Stimulated activated CD4-positive, alpha-beta T cell treated with anti-CD3 and anti-CD28 coated beads, Interleukin-4, amount 100 ng/mL, for 4 hours (primary cell): ENCODE results near the gene TUFT1.
"Not testable (repeated sequence)": the region's sequence is repeated elsewhere in the genome, so short reads cannot be mapped to it uniquely, and the experiment has no call there.

Source experiments
- DNase-seq, 2 experiments: peaks; one replicate each; pipeline ENCODE4 v3.0.0-alpha.2; 2020

Gene TUFT1

DNA sequence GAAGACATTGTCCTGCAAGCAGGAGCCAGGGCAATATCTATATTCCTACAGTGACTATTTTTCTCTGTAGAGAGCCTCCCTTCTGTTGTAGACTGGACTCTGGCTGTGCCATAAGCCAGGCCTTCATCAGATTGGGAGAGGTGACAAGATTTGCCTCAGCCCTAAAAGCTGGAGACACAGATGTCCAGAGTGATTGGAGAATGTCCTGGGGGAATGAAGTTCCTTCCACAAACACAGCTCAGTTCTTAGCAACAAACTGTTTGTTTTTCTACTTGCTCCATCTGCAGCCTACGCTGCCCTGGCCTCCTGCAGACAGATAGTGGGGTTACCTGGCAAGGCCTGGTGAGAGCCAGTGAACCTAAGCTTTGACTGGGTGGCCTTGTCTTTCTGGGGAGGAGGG lies 41.8 kb downstream of the TUFT1 start:
- no peak for DNase-seq

DNA sequence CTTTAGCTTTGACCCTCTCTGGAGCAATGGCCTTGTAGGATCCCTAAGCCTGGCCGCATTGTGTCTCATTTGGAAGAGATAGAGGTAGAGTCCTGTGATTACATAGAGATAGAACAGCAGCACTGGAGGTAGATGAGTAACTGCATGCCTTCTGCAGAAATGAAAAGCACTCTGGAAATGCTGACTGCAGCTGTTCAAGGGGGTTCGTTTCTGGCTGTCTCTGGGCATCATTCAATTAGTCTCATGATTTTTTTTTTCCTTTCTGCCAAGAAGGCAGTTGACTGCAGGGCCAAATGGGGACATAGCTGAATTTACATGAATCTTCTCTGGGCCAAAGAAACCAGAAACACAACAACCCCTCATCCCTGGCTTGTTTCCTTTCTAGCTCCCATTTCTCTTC lies 43.7 kb downstream of the TUFT1 start:
- DNase-seq: no peak

DNA sequence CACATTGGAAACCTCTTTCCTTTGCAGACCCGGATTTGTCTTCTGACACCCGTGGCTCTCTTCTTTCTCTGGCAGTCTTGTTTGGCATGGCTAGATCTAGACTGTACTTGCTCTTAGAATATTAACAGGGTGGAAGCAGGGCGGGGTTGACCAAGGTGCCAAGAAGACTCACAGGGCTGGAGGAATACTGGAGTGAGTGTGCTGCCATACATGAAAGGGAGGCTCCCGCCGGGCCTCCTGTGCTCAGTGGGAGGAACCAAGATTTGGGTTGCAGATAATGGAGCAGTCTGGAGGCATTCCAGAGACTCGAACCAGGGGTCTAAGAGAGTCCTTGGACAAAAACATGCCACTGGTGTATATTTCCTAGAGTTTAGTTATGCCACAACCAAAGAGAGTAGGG lies 44.2 kb downstream of the TUFT1 start:
- no peak for DNase-seq

DNA sequence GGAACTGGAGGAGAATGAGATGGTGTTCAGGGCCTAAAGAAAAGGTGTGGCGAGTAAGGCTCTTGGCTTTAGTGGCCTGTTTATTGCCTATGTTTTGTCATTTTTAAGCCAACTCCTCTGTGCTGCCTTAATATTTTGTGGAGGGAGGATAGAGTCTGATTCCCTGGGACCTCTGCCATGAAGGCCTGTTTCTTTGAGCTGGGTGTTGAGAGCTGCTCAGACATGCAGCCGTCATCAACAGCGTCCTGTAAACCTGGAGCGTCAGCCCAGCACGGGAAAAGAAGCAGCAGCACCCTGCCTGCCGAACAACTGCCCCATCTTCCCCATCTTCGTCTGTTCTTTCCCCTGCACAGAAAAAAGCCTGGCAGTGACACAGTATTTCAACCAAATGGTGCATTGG lies 44.7 kb downstream of the TUFT1 start:
- DNase-seq: no peak

DNA sequence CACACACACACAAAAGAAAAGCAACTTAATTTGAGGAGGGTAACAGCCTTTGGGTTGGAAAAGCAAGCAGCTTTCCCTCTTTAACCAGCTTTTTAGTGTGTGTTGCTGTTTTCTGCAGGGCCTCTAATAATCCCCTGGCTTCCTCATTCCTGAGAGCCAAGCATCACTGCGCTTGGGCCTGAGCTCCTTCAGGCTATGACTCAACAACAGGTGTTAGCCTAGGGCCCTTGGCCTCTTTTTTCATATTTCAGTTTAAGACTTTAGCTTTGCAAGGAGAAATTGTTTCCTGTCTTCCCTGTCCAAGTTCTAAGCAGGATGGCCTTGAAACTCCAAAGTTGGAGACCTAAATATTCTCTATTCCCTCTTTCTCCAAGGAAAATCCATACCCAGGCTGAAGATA lies 45.5 kb downstream of the TUFT1 start:
- DNase-seq: no peak

DNA sequence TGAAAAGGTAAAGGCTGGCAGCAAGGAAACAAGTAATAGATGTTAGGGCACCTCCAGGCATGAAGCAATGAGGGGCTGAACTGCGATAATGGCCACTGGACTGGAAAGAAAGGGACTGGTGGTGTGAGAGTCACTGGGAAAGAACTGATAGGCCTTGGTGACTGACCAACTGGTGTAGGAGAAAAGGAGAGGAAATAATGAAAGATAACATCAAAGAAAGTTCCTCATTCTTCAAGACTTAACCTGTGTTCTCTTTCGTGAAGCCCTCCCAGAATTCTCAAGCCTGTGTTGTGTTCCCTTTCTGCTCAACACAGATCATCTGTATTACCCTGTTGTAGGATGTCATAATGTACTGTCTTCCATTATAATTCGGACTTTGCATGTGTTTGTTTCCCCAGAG lies 50.9 kb downstream of the TUFT1 start:
- no peak for DNase-seq

DNA sequence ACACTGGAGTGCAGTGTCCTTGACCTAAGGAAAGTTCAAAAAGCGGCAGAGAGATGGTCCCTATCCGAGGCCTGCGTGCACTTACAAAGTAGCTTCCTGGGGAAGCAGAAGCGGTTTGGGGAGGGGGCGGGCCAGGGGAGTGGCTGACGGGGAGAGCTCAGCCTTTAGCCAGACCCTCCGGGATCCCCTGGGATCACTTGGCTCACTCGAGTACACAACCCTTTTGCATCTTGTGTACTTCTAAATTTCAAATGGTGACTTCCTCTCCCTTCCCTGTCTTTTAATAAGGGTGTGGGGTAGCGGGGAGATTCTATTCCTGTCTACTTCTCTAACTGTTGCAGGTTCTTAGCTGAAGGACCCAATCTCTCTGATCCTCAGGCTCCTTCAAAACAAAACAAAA lies 53.6 kb downstream of the TUFT1 start:
- no peak for DNase-seq

DNA sequence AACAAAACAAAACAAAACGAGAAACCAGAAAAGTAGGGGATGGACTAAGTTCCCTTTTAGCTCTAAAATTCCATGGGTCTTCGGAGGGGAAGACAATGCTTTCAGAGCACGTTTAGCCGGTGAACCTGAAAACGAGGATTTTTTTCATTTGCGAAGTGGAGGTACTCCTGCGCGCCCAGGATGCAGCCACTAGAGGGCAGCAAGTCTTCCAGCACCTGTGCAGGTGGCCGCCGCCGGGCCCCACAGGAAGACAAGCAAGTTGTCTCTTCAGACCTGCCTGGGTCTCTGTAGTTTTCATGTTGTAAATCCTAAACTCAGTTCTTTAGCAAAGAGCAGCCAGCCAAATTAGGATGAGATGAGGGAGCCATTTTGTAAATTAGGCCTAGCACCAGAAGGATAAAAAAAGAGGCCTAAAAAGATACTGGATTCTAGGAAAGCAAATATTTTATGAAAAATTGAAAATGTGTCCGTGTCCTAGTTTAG lies 54.1 kb downstream of the TUFT1 start:
- peak; percentile 80 to 83 for DNase-seq

DNA sequence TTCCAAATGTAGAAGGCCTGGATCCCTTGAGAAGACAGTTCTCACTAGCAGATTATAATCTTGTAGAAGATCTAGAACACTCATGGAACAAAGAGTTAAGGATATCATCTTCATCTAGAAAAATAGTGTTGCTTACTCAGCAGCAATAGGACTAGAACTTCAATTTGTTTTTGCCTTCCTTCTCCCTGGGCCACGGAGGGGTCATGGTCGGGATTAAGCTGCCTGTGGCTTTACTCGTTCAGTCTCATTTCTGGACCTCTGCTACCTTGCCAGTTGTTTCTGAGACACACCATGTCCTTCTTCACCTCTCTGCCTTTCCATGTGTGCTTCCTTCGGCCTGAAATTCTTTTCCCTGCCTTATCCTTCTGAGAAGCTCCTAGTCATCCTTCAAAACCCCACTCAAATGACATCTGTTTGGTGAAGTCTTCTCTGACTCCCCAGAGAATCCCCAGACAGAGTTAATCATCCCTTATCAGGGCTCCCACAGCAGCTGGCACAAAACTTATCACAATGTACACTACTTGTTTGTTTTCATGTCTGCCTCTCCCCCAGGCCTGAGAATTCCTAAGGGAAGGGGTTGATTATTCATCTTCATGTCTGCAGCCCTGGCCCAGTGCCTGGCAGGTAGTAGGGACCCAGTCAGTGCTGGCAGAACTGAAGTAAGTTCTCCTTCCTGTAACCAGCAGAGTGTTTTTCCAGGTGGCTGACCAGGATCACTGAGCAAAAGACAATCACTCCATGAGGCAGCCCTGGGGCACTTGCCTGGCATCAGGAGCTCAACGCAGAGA lies 56.3 kb downstream of the TUFT1 start:
- DNase-seq: no peak

DNA sequence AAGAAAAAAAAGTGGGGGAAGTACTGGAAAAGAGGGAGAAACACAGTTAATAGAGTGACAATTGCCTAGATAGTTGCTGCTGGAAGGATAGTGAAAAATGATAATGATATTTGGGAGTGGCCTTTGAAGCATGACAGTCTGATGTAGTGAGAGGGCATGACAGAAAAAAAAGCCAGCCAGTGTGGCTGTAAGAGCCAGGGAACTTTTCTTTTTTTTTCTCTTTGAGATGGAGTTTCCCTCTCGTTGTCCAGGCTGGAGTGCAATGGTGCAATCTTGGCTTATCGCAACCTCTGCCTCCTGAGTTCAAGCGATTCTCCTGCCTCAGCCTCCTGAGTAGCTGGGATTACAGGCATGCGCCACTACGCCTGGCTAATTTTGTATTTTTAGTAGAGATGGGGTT lies 62.4 kb downstream of the TUFT1 start:
- DNase-seq: not testable (repeated sequence)

DNA sequence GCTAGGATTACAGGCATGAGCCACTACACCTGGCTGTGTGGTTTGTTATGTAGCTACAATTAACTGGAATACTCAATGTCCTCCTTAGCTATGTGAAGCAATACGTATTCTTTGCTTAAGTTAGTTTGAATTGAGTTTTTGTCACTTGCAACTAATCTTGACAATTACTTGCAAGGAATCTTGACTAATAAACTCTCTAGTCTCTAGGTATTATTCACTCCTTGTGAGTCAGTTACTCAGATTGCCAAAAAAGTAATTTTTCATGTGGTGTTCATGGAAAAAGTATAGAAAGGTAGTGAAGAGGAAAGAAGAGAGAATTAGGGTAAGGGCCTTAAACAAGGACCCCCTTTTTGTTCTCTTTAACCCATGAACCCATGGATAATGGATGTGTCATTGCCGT lies 64.2 kb downstream of the TUFT1 start:
- no peak for DNase-seq

DNA sequence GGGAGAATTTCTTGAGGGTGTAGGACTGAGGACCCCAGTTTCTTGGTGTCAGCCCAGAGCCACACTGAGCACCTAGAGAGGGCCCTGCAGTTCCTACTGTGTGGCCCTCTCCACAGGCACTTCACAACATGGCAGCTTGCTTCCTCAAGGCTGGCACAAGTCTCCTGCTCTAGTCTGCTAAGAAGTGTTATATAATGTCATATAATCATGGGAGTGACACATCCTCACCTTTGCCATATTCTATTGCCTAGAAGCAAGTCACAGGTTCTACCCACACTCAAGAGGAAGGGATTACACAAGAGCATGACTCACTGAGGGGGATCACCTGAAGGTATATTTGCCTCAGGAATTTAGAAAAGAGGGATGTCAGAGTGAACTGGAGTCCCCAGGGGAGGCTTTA lies 66.3 kb downstream of the TUFT1 start:
- no peak for DNase-seq

DNA sequence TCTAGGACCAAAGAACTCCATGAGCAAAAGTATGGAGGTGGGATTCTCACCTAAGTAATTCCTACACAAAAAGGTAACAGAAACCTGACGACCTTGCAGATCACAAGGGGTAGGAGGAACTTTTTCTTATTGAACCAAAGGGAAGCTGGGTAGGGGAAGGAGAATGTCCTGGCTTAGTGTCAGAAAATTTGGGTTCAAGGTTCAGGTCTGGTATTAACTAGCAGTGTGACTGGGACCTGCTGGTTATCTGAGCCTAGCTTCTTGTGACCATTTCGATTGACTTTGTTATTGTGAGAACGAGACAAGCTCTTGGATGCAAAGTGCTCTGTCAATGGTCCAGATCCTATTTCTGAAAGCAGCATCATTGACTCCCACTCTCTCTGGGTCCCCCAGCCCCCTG lies 66.7 kb downstream of the TUFT1 start:
- DNase-seq: no peak

DNA sequence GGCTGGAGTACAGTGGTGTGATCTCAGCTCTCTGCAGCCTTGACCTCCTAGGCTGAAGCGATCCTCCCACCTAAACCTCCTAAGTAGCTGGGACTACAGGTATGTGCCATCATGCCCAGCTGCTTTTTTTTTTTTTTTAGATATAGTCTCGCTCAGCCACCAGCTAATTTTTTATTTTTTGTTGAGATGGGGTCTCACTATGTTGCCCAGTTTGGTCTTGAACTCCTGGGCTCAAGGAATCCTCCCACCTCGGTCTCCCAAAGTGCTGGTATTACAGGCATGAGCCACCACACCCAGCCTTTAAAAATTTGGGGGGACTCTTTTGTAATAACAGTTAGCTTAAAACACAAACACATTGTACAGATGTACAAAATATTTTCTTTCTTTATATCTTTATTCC lies 70.0 kb downstream of the TUFT1 start:
- DNase-seq: no peak

DNA sequence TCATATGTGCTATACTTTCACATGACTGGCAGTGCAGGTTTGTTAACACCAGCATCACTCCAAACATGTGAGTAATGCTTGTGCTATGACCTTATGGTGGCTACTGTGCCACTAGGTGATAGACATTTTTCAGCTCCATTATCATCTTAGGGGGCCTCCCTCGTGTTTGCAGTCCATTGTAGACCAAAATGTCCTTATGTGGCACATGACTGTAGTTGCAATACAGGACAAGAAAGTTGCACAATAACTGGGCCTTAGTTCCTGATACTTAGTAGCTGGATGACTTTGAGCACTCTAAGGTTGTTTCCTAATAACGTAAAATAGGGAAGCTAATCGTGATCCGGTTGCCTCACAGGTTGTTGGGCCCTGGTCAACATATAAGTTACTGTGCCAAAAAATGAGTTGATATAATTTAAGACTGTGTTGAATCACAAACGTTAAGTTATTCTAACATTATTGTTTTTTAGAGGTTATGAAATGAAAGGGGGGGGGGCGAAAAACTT lies 71.2 kb downstream of the TUFT1 start:
- no peak for DNase-seq

DNA sequence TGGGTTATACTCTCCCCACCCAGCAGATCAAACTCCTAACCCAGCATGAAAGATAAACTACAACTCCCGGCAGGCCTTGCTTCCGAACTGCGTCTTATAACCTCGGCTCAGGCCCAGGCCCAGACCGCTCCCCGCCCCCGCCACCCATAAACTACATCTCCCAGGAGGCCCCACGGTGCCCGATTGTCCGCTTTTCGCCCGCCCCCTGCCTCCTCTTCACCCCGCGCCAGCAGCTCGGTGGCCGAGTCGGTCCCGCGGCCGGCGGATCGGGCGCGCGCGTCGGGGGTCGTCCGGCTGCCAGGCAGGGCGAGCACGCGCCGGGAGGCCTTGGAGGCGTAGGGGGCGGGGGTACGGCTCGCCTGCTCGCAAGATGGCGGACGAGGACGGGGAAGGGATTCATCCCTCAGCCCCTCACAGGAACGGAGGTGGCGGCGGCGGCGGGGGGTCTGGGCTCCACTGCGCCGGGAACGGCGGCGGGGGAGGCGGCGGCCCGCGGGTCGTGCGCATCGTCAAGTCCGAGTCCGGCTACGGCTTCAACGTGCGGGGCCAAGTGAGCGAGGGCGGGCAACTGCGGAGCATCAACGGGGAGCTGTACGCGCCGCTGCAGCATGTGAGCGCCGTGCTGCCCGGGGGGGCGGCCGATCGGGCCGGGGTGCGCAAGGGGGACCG lies 71.9 kb downstream of the TUFT1 start, which contains the start of gene SNX27:
SNX27 (plus strand) TSS at position 219 of the 669 bp plus-strand sequence; CDS start at position 371, 152 bp downstream.
- peak; percentile 81 to 88 for DNase-seq

DNA sequence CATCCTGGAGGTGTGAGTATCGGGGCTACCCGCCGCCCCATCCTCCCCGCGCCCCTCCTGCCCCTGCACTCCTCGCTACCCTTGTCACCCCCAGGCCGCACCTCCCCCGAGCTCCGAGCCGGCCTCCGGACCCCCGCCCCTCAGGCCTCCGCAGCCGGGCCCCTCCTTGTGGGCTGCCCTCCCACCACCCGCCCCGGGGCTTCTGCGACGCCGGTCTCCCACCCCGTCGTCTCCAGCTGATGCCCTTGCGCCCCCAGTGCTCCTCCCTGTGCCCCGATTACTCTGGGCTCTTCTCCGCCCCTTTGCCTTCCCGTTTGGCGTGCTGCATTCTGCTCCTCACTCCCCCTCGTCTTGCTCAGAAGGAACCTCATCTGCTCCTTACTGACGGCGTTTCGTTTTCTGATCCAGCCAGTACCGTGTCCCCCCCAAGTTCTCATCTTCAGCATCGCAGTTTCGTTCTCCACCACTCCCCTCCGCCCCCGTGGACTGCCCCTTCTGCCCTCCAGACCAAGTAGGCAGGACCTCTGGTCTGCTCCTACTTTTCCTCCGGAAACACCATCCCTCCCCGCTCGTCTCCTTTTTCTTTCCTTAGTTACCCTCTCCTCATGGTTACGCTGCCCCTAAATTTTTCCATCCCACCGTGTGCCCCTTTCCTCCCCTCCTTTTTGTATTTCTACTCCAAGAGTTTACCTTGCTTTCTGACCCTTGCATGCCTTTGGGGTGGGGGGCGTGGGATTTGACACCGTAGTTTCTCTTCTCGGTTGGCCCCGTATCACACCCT lies 72.6 kb downstream of the TUFT1 start:
- peak; percentile 16 to 17 for DNase-seq

DNA sequence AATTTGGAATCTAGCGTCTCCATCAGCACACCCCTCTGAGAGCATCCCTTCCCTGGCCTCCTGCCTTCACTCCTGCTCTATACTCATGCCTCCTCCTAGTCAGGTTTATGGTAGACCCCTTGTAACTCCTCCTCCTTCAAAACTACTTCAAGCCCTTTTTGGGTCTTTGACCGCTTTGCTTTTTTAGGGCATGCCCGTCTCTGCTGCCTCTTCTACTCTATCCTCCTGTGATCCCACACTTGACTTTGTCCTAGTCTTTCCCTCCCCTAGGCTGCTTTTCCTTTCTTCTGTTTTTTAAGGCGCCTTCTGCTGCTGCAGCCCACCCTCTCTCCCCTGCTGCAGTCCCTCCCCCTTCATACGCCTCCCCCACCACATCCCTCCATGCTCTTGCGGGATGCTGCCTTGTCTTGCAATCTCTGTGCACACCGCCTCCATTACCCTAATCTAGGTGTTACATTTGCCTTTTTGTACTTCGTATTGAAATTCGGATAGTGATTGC lies 73.2 kb downstream of the TUFT1 start:
- DNase-seq: no peak

DNA sequence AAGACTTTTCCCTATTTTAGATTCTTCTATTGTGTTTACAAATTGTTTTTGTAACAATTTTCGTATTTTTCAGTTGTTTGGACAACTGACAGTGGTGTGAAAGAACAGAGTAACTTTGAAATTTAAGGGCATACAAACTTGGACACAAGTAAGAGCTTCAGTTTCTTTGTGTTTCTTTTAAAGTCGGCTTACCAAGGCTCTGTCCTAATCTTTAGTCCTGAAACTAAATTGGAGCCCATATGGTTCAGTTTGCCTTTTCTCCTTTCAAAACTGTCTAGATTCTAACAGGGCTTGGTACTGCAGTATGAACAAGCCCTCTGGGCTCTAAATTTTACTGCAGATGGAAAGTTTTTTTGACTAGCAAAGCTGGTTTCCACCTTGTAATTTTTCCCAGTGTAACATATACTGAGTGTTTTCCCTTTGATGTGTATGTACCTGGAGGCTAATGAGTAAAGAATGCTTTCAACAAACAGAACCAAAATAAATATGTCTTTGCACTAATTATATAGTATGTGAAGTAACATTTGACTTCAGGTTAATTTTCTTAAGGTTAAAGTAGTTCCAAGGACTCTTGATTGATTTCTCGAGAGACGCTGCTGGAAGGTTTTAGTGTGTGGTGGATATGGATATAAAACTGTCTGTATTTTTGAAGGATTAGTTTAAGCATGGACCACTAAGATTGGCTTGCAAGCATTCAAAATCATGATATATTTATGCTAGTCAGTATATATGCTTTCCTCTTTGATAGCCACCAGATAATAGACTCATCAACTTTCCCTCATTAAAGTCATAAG lies 75.8 kb downstream of the TUFT1 start:
- DNase-seq: no peak

DNA sequence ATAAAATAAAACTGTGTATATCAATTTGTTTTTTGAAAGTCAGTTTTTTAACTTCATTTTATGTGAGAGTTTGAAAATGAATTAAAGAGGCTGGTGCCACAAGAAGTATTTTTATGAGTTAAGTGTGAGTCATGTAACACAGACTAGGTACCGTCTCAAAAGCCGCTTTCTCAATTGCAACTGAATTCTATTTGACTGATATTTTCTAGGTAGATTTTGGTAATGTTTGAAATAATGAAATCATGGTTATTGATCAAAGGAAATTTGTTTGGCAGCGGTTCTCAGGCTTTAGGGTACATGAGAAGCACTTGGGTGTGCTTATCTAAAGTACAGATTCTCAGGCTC lies 76.4 kb downstream of the TUFT1 start:
- no peak for DNase-seq

DNA sequence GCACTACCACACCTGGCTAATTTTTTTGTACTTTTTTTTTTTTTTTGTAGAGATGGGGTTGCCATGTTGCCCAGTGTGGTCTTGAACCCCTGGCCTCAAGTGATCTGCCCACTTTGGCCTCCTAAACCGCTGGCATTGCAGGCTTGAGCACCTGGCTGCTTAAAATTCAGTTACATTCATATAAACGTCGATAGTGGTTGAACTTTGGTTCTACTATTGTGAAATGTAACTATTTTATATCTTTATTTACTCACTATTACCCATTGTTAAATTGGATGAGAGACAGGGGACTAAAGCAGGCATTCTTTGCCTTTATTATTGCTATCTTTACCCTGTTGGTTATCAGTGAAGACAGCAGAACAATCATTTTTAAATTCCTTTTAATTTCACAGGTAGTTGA lies 77.9 kb downstream of the TUFT1 start:
- no peak for DNase-seq

DNA sequence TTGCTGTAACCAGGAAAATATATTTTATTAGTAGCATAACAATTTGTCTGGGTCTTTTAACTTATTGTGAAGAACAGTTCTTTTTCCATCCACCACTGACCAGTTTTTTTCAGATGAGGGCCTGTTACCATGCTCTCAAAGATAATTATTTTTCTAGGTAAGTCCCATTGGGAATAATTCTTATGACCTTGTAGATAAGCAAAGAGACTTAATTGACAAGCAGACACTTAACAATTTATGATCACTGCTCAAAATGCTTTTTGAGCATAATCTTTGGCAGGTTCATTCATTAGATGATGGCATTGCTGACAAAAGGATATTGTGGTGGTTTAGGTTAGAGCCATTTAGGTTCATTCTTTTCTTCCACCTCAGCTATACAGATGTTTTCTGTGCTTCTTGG lies 78.4 kb downstream of the TUFT1 start:
- DNase-seq: no peak
